LNCAP (cell line): ENCODE data around the gene KCNH4.

Source experiments
- CTCF ChIP-seq: fragments of 450-650 bp; IDR thresholded peaks from 2 replicates; pipeline ENCODE4 v1.5.1; 2017; ENCODE audit warnings: mild to moderate bottlenecking

KCNH4 gene

GRCh38 chr17:42177684-42178083 is 3.3 kb downstream of the KCNH4 start:
- no peak for TF ChIP-seq CTCF

- TF ChIP-seq CTCF = no peak
Measured at GRCh38 chr17:42174126-42174783, 6.7 kb downstream of the KCNH4 start.

- no peak for TF ChIP-seq CTCF
Measured at GRCh38 chr17:42171831-42172230, 9.1 kb downstream of the KCNH4 start.

GRCh38 chr17:42169351-42169750 is 11.6 kb downstream of the KCNH4 start:
- TF ChIP-seq CTCF = no peak

DNA sequence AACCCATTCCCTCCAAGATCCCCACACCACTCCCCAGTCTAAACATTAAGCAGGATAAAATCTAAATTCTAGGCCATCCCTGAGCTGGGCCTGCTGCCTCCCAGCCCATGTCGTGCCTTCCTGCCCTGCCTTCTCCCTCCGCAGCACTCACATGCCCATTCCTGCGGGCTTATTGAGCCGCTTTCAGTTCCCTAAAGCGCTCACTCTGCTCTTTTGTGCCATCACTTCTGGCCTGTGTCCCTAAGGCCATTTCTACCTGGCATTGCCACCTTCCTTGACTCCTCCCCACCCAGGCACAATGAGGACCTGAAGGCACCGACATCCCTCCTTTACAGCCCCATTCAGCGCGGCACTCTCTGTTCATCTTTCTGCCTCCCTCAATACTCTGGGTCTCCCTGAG is 13.1 kb downstream of the KCNH4 start:
- TF ChIP-seq CTCF = no peak

DNA sequence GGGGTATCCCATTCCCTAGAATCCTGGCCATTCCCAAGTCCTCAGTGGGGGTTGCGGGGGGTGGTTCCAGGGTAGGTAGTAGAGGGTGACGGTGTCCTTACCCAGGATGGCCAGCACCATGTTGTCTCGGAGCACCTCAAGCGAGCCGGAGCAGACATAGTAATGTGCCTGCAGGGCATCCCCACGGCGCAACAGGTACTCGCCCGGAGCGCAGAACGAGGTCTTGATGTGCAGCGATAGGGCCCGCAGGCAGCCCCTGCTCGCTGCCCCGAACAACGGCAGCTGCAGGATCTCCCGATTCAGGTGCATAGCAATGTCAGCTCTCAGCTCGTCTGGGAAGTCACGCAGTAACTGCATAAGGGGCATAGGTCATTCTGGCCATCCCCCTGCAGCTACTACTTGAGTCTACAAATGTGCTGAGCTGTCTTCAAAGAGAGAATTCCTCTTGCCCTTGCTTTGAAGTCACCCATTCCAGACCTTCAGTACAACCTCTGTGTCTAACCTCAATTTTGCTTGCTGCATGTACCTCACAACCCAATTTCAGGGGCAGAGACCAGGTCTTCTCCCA is 14.7 kb downstream of the KCNH4 start:
- no peak for TF ChIP-seq CTCF

GRCh38 chr17:42165751-42166150 is 15.2 kb downstream of the KCNH4 start:
- TF ChIP-seq CTCF = no peak
